Spleen (tissue), 11 donors: Measurements from ENCODE around the gene DENR. TPM values are rescaled to one million over a fixed set of nuclear protein-coding genes. Genes with fewer than 3 reads are reported as not detected.
A peak's percentile ranks its signal among the peaks of the same experiment; 100 is the strongest.

ENCODE experiments used
- DNase-seq: peaks from one replicate; pipeline ENCODE4 v3.0.0-alpha.2; 2020
- H3K27ac ChIP-seq, 8 donors: fragments of 200-600 bp; sonication (generic) in 7 of 8; 1 replicate in 4 of 8; 2 replicates in 4 of 8; pipeline versions ENCODE4 v1.5.0 to v1.8.0; 2016 to 2021; ENCODE audit warnings: inconsistent platforms in 4 of 8, mild to moderate bottlenecking in 4 of 8, moderate library complexity in 1 of 8
- H3K27me3 ChIP-seq, 7 donors: fragments of 200-600 bp; sonication (generic) in 6 of 7; replicated peaks in 1 of 7; 1 replicate in 4 of 7; 2 replicates in 3 of 7; pipeline versions ENCODE4 v1.5.0 to v1.8.0; 2016 to 2021; ENCODE audit warnings: inconsistent platforms in 3 of 7, mild to moderate bottlenecking in 1 of 7
- H3K36me3 ChIP-seq, 6 donors: fragments of 200-600 bp; sonication (generic) in 5 of 6; 1 replicate in 4 of 6; 2 replicates in 2 of 6; pipeline versions ENCODE4 v1.5.0 to v1.8.0; 2016 to 2021; ENCODE audit warnings: inconsistent platforms in 2 of 6
- H3K4me1 ChIP-seq, 6 donors: fragments of 200-600 bp; sonication (generic) in 5 of 6; 1 replicate in 3 of 6; 2 replicates in 3 of 6; pipeline versions ENCODE4 v1.5.0 to v1.8.0; 2016 to 2021; ENCODE audit warnings: inconsistent platforms in 3 of 6
- H3K4me3 ChIP-seq, 8 donors: fragments of 200-600 bp; sonication (generic) in 7 of 8; 1 replicate in 4 of 8; 2 replicates in 4 of 8; pipeline versions ENCODE4 v1.5.0 to v1.8.0; 2016 to 2021; ENCODE audit warnings: inconsistent platforms in 4 of 8, mild to moderate bottlenecking in 4 of 8, moderate library complexity in 2 of 8
- H3K9me3 ChIP-seq, 8 donors: fragments of 200-600 bp; sonication (generic) in 7 of 8; 1 replicate in 4 of 8; 2 replicates in 4 of 8; pipeline versions ENCODE4 v1.5.0 to v1.8.0; 2016 to 2021; ENCODE audit warnings: inconsistent platforms in 4 of 8
- CTCF ChIP-seq, 11 experiments: fragments of 200-600 bp in 7 of 11; fragments of 450-650 bp in 4 of 11; sonication (generic) in 4 of 11; IDR thresholded peaks in 8 of 11; conservative IDR thresholded peaks in 3 of 11; 1 replicate in 7 of 11; 2 replicates in 4 of 11; pipeline versions ENCODE4 v1.4.0 to v1.8.0; 2016 to 2021; ENCODE audit warnings: antibody characterized with exemption in 11 of 11, inconsistent platforms in 4 of 11, mild to moderate bottlenecking in 1 of 11
- POLR2A ChIP-seq, 3 donors: fragments of 450-650 bp; IDR thresholded peaks; one replicate each; pipeline ENCODE4 v1.5.1; 2017; ENCODE audit warnings: antibody characterized with exemption in 3 of 3, mild to moderate bottlenecking in 1 of 3
- POLR2AphosphoS5 ChIP-seq, 3 donors: sonication (generic); formaldehyde crosslinking; IDR thresholded peaks; one replicate each; pipeline ENCODE4 v1.5.1; 2017; ENCODE audit warnings: antibody characterized with exemption in 3 of 3
- WGBS, 5 donors: extraction: QIAGEN DNeasy Blood & Tissue Kit in 3 of 5; methylation state at CpG; one replicate each; pipeline versions ENCODE4 v1.1.5 to v1.1.7; 2013 to 2018; 5-methylcytosine and 5-hydroxymethylcytosine counted together
- intact Hi-C: fragments of 100-400 bp; cut with DNase I; formaldehyde crosslinking; loops from one replicate; pipeline ENCODE4 v1.15.0; 2023; ENCODE audit warnings: low total_unique reads
- polyA plus RNA-seq, 3 donors: library from polyadenylated mRNA; stranded (reverse); fragments of 200-250 nt; gene quantifications; one replicate each; pipeline ENCODE4 v1.2.1, GENCODE V29; 2013
- total RNA-seq, 7 donors: library from RNA; depleted of rRNA in 3 of 7; stranded (reverse); fragments of >200 nt in 3 of 7; fragmentation: NEBNext Ultra II Directional in 4 of 7; extraction: Animal tissue kit (Norgen Biotek cat#: 25700) in 4 of 7; gene quantifications; one replicate each; pipeline versions ENCODE4 v1.1.0 to v1.2.1, GENCODE V29; 2016 to 2021
- donor health status: healthy with polysubstance abuse.
- donor health status: DM: no; HTN: no; CAD: no; lungs with moderate emphysema.
- donor health status: DM: no; HTN: no; CAD: no.
- donor health status: Bipolar disorder and iron deficiency.
- donor health status: healthy.
- donor health status: DM: no; HTN: no; CAD: no.
- donor health status: DM: yes; HTN: yes; CAD: no.

Gene DENR
- total and polyA plus RNA-seq, 10 donors, result 26.6 to 41.7 (median 35.9) TPM

DNA sequence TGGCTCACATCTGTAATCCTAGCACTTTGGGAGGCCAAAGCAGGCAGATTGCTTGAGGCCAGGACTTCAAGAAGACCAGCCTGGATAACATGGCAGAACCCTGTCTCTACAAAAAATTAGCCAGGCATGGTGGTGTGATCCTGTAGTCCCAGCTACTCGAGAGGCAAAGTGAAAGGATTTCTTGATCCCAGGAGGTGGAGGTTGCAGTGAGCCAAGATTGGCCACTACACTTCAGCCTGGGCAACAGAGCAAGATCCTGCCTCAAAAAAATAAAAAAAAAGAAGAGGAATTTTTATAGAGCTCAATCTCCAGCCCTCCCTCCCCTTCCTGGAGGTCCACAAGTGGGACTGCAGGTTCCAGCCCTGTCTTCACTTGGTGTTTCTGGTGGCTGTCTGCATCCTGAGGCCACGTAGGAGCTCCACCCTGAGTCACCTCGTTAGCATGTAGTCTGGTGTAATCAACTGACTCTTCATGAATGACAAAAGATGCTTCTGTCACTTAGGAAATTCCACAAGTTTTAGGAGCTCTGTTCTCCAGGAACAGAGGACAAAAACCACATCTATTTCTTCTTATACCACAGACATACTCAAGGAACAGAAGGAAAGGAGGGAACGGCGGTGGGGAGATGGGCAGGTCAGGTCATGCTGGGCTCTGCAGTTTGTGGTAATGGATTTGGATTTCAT is 37.9 kb downstream of the DENR start:
- no peak overlapping the region for H3K4me3 ChIP-seq
- WGBS, 5 donors, result 77 to 89% (median 84%) methylated on average over 5 of the region's 5 CpGs
- peaks cover 0 to 9% (median 7%) of the 10 kb centered on the region in 6 donors for H3K4me1 ChIP-seq
- intact Hi-C loops, result no loop called here
- no peak overlapping the region for H3K27ac ChIP-seq
- H3K36me3 ChIP-seq, result no peaks in the 10 kb centered on the region
- no peaks in the 10 kb centered on the region for H3K9me3 ChIP-seq
- no peaks in the 10 kb centered on the region for H3K27me3 ChIP-seq
- no peak for TF ChIP-seq POLR2A (IDR thresholded peaks at IDR 0.05)
- no peak for TF ChIP-seq CTCF (IDR thresholded peaks at IDR 0.05 in 8 of 11, conservative IDR thresholded peaks at IDR 0.05 in 3 of 11)
- no peak for TF ChIP-seq POLR2AphosphoS5 (IDR thresholded peaks at IDR 0.05)
- no peak for DNase-seq

DNA sequence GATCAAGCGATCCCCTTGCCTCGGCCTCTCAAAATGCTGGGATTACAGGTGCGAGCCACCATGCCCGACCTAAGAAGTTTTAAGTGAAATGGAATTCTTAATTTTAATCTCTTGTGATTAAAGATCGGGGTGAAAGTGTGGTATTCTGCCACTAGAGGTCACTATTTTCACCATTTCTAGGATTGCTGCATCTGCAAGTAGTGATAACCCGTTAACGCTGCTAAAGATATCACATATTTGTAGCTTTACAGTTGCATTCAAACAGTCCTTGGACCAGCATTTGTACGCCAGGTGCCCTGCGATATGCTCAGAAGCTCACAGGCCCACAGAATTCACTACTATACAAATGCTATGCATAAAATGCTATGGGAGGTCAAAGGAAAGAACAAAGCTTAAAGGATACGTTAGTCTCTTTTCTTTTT is 41.1 kb downstream of the DENR start:
- TF ChIP-seq CTCF (IDR thresholded peaks at IDR 0.05 in 8 of 11, conservative IDR thresholded peaks at IDR 0.05 in 3 of 11) (peak; percentile 60 to 86 (median 74)), POLR2AphosphoS5 (IDR thresholded peaks at IDR 0.05) (no peak), POLR2A (IDR thresholded peaks at IDR 0.05) (no peak)
- 13 to 27% (median 22%) methylated on average over 10 of the region's 10 CpGs for WGBS, 5 donors
- intact Hi-C loops, result no loop called here

GRCh38 chr12:122795807-122796206 is 43.2 kb downstream of the DENR start:
- intact Hi-C loops, result no loop called here
- no peak overlapping the region for H3K27ac ChIP-seq
- no peak overlapping the region for H3K4me3 ChIP-seq
- no peaks in the 10 kb centered on the region for H3K9me3 ChIP-seq
- no peaks in the 10 kb centered on the region for H3K36me3 ChIP-seq
- no peak for TF ChIP-seq CTCF (IDR thresholded peaks at IDR 0.05 in 8 of 11, conservative IDR thresholded peaks at IDR 0.05 in 3 of 11)
- TF ChIP-seq POLR2AphosphoS5 (IDR thresholded peaks at IDR 0.05), result no peak
- no peak for TF ChIP-seq POLR2A (IDR thresholded peaks at IDR 0.05)
- WGBS, 5 donors, result 86 to 94% (median 92%) methylated on average over 4 of the region's 4 CpGs
- peaks cover 0 to 21% (median 9%) of the 10 kb centered on the region in 6 donors for H3K4me1 ChIP-seq
- no peaks in the 10 kb centered on the region for H3K27me3 ChIP-seq
- DNase-seq, result no peak

More for the DNA sequence above, 41.1 kb downstream of the DENR start:
- peak overlapping the region in 1 of 8 donors; percentile 24 for H3K4me3 ChIP-seq
- H3K9me3 ChIP-seq, result no peaks in the 10 kb centered on the region
- no peaks in the 10 kb centered on the region for H3K36me3 ChIP-seq
- H3K27me3 ChIP-seq, result no peaks in the 10 kb centered on the region
- peaks cover 0 to 9% (median 7%) of the 10 kb centered on the region in 6 donors for H3K4me1 ChIP-seq
- no peak for DNase-seq
- no peak overlapping the region for H3K27ac ChIP-seq

GRCh38 chr12:122799641-122800243 is 47.1 kb downstream of the DENR start:
- Histone ChIP-seq H3K9me3 (no peaks in the 10 kb centered on the region), H3K27ac (no peak overlapping the region), H3K4me1 (peaks cover 0 to 12% (median 2%) of the 10 kb centered on the region in 6 donors), H3K27me3 (no peaks in the 10 kb centered on the region), H3K36me3 (no peaks in the 10 kb centered on the region), H3K4me3 (no peak overlapping the region)
- peak; percentile 79 for DNase-seq
- WGBS, 5 donors, result 45 to 82% (median 66%) methylated on average over 13 of the region's 13 CpGs
- intact Hi-C loops, result no loop called here
- TF ChIP-seq CTCF (IDR thresholded peaks at IDR 0.05 in 8 of 11, conservative IDR thresholded peaks at IDR 0.05 in 3 of 11) (no peak), POLR2AphosphoS5 (IDR thresholded peaks at IDR 0.05) (no peak), POLR2A (IDR thresholded peaks at IDR 0.05) (no peak)
